Activated CD4-positive, alpha-beta memory T cell treated with anti-CD3 and anti-CD28 coated beads, Interleukin-2, amount 10 ng/mL, durations not matched to agents 7 days and 5 days (primary cell): ENCODE results near the gene PGGHG. TPM values are rescaled to one million over a fixed set of nuclear protein-coding genes. Genes with fewer than 3 reads are reported as not detected.
"Not testable (repeated sequence)": the region's sequence is repeated elsewhere in the genome, so short reads cannot be mapped to it uniquely, and the experiment has no call there.

Source experiments
- CTCF ChIA-PET: fragments of 350-600 bp; sonication (Branson Sonifier 250); formaldehyde crosslinking; loops from one replicate; lab custom pipeline; 2021; ENCODE audit warnings: antibody characterized with exemption, inconsistent platforms; lab: Charles Lee
- POLR2A ChIA-PET: fragments of 350-600 bp; sonication (Branson Sonifier 250); formaldehyde crosslinking; loops from one replicate; lab custom pipeline; 2021; ENCODE audit warnings: antibody characterized with exemption; lab: Charles Lee
- DNase-seq: peaks from one replicate; pipeline ENCODE4 v3.0.0-alpha.2; 2020
- H3K27ac Mint-ChIP-seq: one replicate; pipeline ENCODE4 v1.8.0; 2021; ENCODE audit warnings: mild to moderate bottlenecking, mixed read lengths
- H3K27me3 Mint-ChIP-seq: one replicate; pipeline ENCODE4 v1.8.0; 2021; ENCODE audit warnings: mixed read lengths
- H3K36me3 Mint-ChIP-seq: one replicate; pipeline ENCODE4 v1.8.0; 2021; ENCODE audit warnings: low read depth, mixed read lengths
- H3K4me1 Mint-ChIP-seq: one replicate; pipeline ENCODE4 v1.8.0; 2021; ENCODE audit warnings: mixed read lengths
- H3K4me3 Mint-ChIP-seq: one replicate; pipeline ENCODE4 v1.8.0; 2021; ENCODE audit warnings: mild to moderate bottlenecking, mixed read lengths
- H3K9me3 Mint-ChIP-seq: one replicate; pipeline ENCODE4 v1.8.0; 2021; ENCODE audit warnings: mixed read lengths
- total RNA-seq, 2 experiments: library from RNA; stranded (reverse); gene quantifications; one replicate each; pipeline ENCODE4 v1.2.3, GENCODE V29; 2021

Gene PGGHG
- total RNA-seq, 2 experiments from 2014 or later: 113 to 117 TPM

DNA sequence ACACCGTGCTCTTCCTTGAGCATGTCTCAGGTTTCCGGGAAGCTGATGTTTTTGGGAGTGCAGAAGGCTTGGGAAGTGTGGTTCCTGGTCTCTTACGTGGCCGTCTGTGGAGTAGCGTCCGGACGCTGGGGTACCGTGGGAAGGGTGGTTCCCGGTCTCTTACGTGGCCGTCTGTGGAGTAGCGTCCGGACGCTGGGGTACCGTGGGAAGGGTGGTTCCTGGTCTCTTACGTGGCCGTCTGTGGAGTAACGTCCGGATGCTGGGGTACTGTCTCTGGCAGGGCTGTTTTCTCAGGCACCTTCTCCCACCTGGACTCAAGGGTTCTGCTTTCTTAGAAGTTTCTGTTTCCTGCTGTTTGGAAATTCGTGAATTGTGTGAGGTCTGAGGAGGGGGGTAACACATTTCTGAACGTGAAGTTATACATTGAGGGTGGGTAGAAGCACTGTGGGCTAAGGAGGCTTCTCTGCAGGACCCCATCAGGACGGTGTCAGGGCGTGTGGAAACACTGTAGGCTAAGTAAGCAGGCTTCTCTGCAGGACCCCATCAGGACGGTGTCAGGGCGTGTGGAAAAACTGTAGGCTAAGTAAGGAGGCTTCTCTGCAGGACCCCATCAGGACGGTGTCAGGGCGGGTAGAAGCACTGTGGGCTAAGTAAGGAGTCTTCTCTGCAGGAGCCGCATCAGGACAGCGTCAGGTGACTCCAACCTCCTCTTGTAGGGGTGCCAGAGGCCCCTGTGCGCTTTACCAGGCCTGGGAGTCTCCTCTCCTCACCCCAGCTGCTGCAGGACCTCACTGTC, 37.1 kb downstream of the PGGHG start:
- Mint-ChIP-seq H3K27ac (peak overlapping the region; percentile 75), H3K4me3 (no peak overlapping the region), H3K36me3 (no peaks in the 10 kb centered on the region), H3K4me1 (peaks cover 54% of the 10 kb centered on the region), H3K9me3 (no peaks in the 10 kb centered on the region), H3K27me3 (no peaks in the 10 kb centered on the region)
- no peak for DNase-seq
- ChIA-PET CTCF (interaction anchor here (1.5 to 1.9 kb wide), 2 partner anchors 13 to 75 kb away, joined by 5 read pairs; no protein-coding TSS in a partner anchor), POLR2A (interaction anchor here (1.0 to 1.9 kb wide), 4 partner anchors 12 to 89 kb away, joined by 4 to 20 read pairs (median 8); partner anchors contain the start of gene IFITM1)

DNA sequence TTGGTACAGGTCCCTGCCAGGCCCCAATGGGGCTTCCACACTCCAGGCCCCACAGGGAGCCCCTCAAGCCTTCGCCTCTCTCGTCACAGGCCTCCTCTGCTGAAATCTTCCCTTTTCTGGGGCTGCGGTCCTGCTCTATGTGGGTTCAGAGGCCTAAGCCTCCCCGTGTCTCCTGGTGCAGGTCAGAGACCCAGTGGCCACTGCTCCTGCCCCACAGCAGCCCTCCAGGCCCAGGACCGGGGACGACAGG, 37.6 kb downstream of the PGGHG start:
- H3K4me3 Mint-ChIP-seq: peak overlapping the region; percentile 22
- H3K36me3 Mint-ChIP-seq: no peaks in the 10 kb centered on the region
- peaks cover 59% of the 10 kb centered on the region for H3K4me1 Mint-ChIP-seq
- H3K27me3 Mint-ChIP-seq: no peaks in the 10 kb centered on the region
- ChIA-PET POLR2A (interaction anchor here (1.0 to 1.9 kb wide), 5 partner anchors 13 to 119 kb away, joined by 4 to 20 read pairs (median 7); partner anchors contain the start of genes BET1L, IFITM1 and RIC8A), CTCF (interaction anchor here (1.5 to 1.9 kb wide), 3 partner anchors 14 to 76 kb away, joined by 5 to 6 read pairs (median 5); no protein-coding TSS in a partner anchor)
- no peak for DNase-seq
- H3K9me3 Mint-ChIP-seq: no peaks in the 10 kb centered on the region
- H3K27ac Mint-ChIP-seq: peak overlapping the region; percentile 75

DNA sequence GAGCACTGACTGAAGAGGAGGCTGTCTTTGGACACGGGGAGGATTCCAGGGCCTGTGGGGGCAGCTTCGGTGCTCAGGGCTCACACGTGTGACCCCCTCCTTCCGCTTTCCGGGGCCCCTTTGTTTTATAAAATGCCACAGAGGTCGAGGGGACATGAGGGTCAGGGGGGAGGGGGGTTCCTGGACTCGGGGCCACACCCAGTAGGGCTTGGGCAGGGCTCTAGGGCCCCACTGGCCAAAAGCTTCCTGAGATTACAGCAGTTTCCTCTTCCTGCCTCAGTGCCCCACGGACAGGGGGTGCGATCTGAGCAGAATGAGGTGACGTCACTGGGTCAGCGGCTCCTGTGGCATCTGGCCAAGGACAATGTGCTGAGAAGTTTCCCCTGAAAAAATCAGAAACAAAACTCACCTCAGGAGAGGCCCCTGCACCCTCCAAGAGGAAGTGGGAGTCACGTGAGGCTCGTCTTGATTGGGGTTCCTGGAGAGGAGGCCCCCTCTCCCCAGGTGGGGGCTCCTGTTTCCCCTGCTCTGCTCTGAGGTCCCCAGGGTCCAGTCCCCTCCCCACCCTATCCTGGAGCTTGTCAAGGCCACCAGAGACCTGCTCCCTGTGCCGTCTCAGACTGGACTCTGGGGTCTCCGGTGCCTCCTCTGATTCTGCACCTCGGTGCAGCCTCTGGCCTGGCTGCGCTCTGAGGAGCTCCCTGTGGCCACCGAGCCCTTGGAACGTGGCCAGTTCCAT, 38.1 kb downstream of the PGGHG start:
- no peaks in the 10 kb centered on the region for H3K9me3 Mint-ChIP-seq
- H3K27me3 Mint-ChIP-seq: no peaks in the 10 kb centered on the region
- POLR2A ChIA-PET: interaction anchor here (0.7 to 1.9 kb wide), 6 partner anchors 13 to 119 kb away, joined by 3 to 20 read pairs (median 6); partner anchors contain the start of genes BET1L, IFITM1 and RIC8A
- H3K36me3 Mint-ChIP-seq: no peaks in the 10 kb centered on the region
- H3K4me1 Mint-ChIP-seq: peaks cover 64% of the 10 kb centered on the region
- CTCF ChIA-PET: interaction anchor here (0.5 to 1.9 kb wide), 6 partner anchors 14 to 422 kb away, joined by 3 to 6 read pairs (median 4); no protein-coding TSS in a partner anchor
- peak; percentile 70 for DNase-seq
- peak overlapping the region; percentile 75 for H3K27ac Mint-ChIP-seq
- H3K4me3 Mint-ChIP-seq: peak overlapping the region; percentile 32

DNA sequence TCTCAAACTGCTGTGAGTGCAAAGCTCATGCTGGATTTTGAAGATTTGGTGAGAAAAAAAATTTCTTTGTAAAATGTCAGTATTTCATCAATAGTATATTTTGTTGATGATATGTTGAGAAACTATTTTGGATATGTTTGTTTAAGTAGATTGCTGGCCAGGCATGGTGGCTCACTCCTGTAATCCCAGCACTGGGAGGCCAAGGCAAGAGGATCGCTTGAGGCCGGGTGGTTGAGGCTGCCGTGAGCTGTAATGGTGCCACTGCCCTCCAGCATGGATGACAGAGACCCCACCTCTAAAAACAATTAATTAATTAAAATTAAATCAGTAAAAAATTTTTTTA, 38.6 kb downstream of the PGGHG start:
- Mint-ChIP-seq H3K27ac (peak overlapping the region; percentile 71), H3K27me3 (peaks cover 2% of the 10 kb centered on the region), H3K4me1 (peaks cover 67% of the 10 kb centered on the region), H3K4me3 (peak overlapping the region; percentile 32), H3K36me3 (no peaks in the 10 kb centered on the region), H3K9me3 (no peaks in the 10 kb centered on the region)
- no peak for DNase-seq
- POLR2A ChIA-PET: interaction anchor here (0.7 to 1.9 kb wide), 6 partner anchors 12 to 120 kb away, joined by 3 to 20 read pairs (median 6); partner anchors contain the start of genes BET1L, IFITM1 and RIC8A
- CTCF ChIA-PET: interaction anchor here (0.5 to 1.7 kb wide), 5 partner anchors 16 to 421 kb away, joined by 3 to 6 read pairs (median 4); no protein-coding TSS in a partner anchor

DNA sequence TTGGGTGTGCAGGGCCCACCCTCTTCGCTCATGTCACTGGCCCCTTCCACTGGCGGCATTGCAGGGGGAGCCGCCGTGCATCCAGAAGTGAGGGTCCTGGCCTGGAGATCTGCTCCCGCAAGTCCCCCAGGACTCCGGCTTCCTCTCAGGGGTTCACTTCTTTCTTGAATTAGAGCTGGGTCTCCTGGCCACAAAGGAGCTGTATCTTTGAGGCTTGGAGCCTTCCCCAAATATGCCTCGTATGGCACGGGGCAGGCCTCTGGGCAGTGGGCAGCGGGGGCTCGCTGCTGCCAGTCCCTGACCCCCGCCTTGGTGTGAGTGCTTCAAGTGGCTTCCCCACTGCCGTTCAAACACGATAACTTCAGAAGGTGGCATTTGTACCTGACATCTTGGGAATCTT, 39.1 kb downstream of the PGGHG start:
- H3K4me3 Mint-ChIP-seq: no peak overlapping the region
- CTCF ChIA-PET: interaction anchor here (0.9 to 1.7 kb wide), 3 partner anchors 16 to 77 kb away, joined by 4 to 6 read pairs (median 5); no protein-coding TSS in a partner anchor
- H3K36me3 Mint-ChIP-seq: no peaks in the 10 kb centered on the region
- H3K4me1 Mint-ChIP-seq: peaks cover 71% of the 10 kb centered on the region
- H3K27ac Mint-ChIP-seq: no peak overlapping the region
- POLR2A ChIA-PET: interaction anchor here (0.7 to 1.9 kb wide), 4 partner anchors 12 to 37 kb away, joined by 3 to 20 read pairs (median 8); partner anchors contain the start of gene IFITM1
- no peak for DNase-seq
- H3K9me3 Mint-ChIP-seq: no peaks in the 10 kb centered on the region
- peaks cover 6% of the 10 kb centered on the region for H3K27me3 Mint-ChIP-seq

DNA sequence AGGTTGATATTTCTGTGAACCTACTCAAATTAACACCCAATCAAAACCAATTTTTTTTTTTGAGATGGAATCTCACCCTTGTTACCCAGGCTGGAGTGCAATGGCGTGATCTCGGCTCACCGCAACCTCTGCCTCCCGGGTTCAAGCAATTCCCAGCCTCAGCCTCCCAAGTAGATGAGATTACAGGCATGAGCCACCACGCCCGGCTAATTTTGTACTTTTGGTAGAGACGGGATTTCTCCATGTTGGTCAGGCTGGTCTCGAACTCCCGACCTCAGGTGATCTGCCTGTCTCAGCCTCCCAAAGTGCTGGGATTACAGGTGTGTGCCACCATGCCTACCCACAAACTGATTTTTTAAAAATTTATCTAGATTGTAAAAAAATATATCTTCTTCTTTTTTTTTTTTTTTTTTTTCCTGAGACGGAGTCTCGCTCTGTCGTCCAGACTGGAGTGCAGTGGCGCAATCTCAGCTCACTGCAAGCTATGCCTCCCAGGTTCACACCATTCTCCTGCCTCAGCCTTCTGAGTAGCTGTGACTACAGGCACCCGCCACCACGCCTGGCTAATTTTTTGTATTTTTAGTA, 39.7 kb downstream of the PGGHG start:
- H3K27ac Mint-ChIP-seq, H3K36me3 Mint-ChIP-seq, H3K4me3 Mint-ChIP-seq, DNase-seq, H3K9me3 Mint-ChIP-seq, H3K27me3 Mint-ChIP-seq: not testable (repeated sequence)
- H3K4me1 Mint-ChIP-seq: peaks cover 73% of the 10 kb centered on the region
- CTCF ChIA-PET: interaction anchor here (0.7 to 2.4 kb wide), 4 partner anchors 11 to 60 kb away, joined by 3 to 16 read pairs (median 4); no protein-coding TSS in a partner anchor
- POLR2A ChIA-PET: interaction anchor here (0.6 to 2.2 kb wide), 2 partner anchors 19 to 27 kb away, joined by 3 to 11 read pairs; no protein-coding TSS in a partner anchor

DNA sequence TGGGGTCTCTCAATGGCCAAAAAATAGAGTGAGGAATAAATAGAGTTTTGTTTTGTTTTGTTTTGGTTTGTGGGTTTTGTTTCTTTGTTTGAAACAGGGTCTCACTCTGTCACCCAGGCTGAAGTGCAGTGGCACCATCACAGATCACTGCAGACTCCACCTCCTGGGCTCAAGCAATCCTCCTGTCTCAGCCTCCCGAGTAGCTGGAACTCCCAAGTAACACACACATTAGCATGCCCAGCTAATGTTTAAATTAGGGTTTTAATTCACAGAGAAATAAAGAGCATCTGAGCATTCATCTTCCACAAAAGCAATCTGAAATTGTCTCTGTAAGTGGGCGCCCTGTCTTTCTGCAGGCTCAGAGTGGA, 40.9 kb downstream of the PGGHG start:
- H3K27ac Mint-ChIP-seq: peak overlapping the region; percentile 50
- H3K36me3 Mint-ChIP-seq: no peaks in the 10 kb centered on the region
- H3K9me3 Mint-ChIP-seq: no peaks in the 10 kb centered on the region
- peaks cover 70% of the 10 kb centered on the region for H3K4me1 Mint-ChIP-seq
- peaks cover 14% of the 10 kb centered on the region for H3K27me3 Mint-ChIP-seq
- CTCF ChIA-PET: interaction anchor here (1.0 to 2.4 kb wide), 3 partner anchors 10 to 119 kb away, joined by 3 to 16 read pairs (median 5); no protein-coding TSS in a partner anchor
- POLR2A ChIA-PET: interaction anchor here (0.7 to 2.5 kb wide), 4 partner anchors 12 to 26 kb away, joined by 3 to 11 read pairs (median 5); no protein-coding TSS in a partner anchor
- H3K4me3 Mint-ChIP-seq: no peak overlapping the region
- DNase-seq: no peak

DNA sequence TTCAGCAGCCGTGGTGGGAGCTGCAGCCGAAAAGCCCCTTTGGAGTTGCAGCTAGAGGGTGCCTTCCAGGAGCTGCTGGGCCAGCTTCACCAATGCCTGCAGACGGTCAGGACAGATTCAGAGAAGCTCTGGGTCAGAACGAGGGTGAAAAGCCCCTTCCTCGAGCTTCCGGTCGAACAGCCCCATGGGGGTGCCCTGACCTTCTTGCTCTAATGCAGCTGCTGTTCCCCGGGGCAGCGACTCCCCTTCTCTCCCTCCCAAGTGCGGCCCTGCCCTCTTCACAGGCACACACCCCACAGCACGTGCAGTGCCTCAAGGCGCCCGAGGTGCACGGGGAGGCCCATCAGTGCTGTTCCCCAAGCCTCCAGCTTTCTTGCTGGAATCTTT, 41.4 kb downstream of the PGGHG start:
- Mint-ChIP-seq H3K36me3 (no peaks in the 10 kb centered on the region), H3K9me3 (no peaks in the 10 kb centered on the region), H3K27me3 (peaks cover 14% of the 10 kb centered on the region), H3K4me3 (no peak overlapping the region), H3K27ac (no peak overlapping the region), H3K4me1 (peaks cover 68% of the 10 kb centered on the region)
- CTCF ChIA-PET: interaction anchor here (1.0 to 2.4 kb wide), 3 partner anchors 9 to 118 kb away, joined by 3 to 16 read pairs (median 5); no protein-coding TSS in a partner anchor
- no peak for DNase-seq
- POLR2A ChIA-PET: interaction anchor here (0.7 to 2.5 kb wide), 4 partner anchors 13 to 25 kb away, joined by 3 to 11 read pairs (median 5); no protein-coding TSS in a partner anchor

DNA sequence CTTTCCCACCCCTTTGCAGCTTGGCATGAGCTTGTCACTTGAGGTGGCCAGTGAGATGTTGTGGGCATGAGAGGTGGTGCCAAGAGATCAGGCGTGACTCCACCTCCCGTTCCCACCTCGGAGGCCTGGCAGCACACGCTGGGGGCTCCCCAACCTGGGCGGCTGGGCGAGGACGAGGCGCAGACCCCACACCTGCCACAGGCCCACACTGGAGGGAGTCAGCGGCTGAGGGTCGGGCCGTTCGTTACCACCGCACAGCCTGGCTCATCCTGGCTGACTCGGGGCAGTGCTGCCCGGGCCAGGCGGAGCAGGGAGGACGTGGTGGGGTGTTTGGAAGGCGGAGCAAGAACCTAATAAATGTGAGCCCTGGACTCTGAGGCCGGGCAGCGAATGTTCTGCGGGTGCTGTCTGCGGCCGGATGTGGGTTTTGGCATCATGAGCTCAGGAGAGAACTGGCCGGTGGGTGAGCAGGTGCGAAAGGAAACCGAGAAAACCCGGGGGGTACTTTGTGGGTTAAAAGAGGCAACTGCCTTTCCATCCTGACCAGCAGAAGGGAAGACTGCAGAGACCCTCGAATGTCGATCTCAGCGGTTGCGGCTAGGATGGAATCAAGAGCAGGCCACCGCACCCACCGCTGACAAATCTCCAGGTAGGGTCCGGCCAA, 41.9 kb downstream of the PGGHG start:
- Mint-ChIP-seq H3K27ac (no peak overlapping the region), H3K9me3 (no peaks in the 10 kb centered on the region), H3K27me3 (peaks cover 19% of the 10 kb centered on the region), H3K4me3 (no peak overlapping the region), H3K36me3 (no peaks in the 10 kb centered on the region), H3K4me1 (peaks cover 64% of the 10 kb centered on the region)
- POLR2A ChIA-PET: interaction anchor here (0.7 to 2.5 kb wide), 4 partner anchors 13 to 25 kb away, joined by 3 to 11 read pairs (median 5); no protein-coding TSS in a partner anchor
- CTCF ChIA-PET: interaction anchor here (1.0 to 2.4 kb wide), 3 partner anchors 9 to 118 kb away, joined by 3 to 16 read pairs (median 5); no protein-coding TSS in a partner anchor
- DNase-seq: peak; percentile 55

DNA sequence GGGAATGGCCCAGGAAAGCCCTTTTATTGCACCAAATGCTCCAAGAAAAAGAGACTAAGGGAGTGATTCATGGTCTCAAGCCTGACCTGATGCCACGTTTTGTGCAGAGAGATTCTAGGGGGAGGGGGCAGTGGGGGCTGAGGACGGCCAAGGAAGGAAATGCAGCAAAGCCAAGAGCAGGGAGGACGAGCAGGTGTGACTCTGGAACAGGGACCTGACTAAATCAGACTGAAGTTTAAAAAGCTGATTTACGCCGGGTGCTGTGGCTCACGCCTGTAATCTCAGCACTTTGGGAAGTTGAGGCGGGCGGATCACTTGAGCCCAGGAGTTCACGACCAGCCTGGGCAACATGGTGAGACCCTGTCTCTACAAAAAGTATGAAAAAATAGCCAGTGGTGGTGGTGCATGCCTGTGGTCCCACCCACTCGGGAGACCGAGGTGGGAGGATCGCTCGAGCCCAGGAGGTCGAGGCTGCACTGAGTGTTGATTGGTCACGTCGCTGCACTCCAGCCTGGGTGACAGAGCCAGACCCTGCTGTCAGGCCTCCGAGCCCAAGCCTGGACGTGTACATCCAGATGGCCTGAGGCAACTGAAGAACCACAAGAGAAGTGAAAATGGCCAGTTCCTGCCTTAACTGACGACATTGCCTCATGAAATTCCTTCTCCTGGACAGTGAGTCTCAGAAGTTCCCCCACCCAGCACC, 42.6 kb downstream of the PGGHG start:
- H3K27me3 Mint-ChIP-seq: peaks cover 23% of the 10 kb centered on the region
- no peaks in the 10 kb centered on the region for H3K9me3 Mint-ChIP-seq

More for the DNA sequence above, 42.6 kb downstream of the PGGHG start:
- Mint-ChIP-seq H3K36me3 (no peaks in the 10 kb centered on the region), H3K4me3 (no peak overlapping the region), H3K27ac (no peak overlapping the region), H3K4me1 (peaks cover 58% of the 10 kb centered on the region)
- ChIA-PET POLR2A (interaction anchor here (2.1 to 2.5 kb wide), 2 partner anchors 14 to 20 kb away, joined by 5 read pairs; no protein-coding TSS in a partner anchor), CTCF (no interaction called here)
- DNase-seq: no peak
